Neural cell (in vitro differentiated cells): ENCODE measurements around the gene WNT7A. TPM values are rescaled to one million over a fixed set of nuclear protein-coding genes. Genes with fewer than 3 reads are reported as not detected.

Source experiments
- H2AFZ ChIP-seq: fragments of 200-600, 300-800 bp; sonication (generic), shearing (Covaris generic); 2 replicates; pipeline ENCODE4 v1.6.0; 2014; ENCODE audit warnings: low read depth, mild to moderate bottlenecking, antibody characterized with exemption, low read length, moderate library complexity
- H3F3A ChIP-seq: fragments of 200-600 bp; shearing (Covaris generic); 2 replicates; pipeline ENCODE4 v1.6.1; 2016; ENCODE audit warnings: mild to moderate bottlenecking, moderate library complexity, mixed read lengths, antibody characterized with exemption, low read length; ENCODE audit not compliant: insufficient read depth, poor library complexity, severe bottlenecking
- H3K27ac ChIP-seq: fragments of 200-600, 300-800 bp; sonication (generic), shearing (Covaris generic); 2 replicates; pipeline ENCODE4 v1.5.1; 2014; ENCODE audit warnings: mild to moderate bottlenecking, low read length, moderate library complexity
- H3K27me3 ChIP-seq: fragments of 300-800, 200-600 bp; sonication (generic), shearing (Covaris generic); 2 replicates; pipeline ENCODE4 v1.6.0; 2014; ENCODE audit warnings: mild to moderate bottlenecking, low read depth, low read length, moderate library complexity; ENCODE audit not compliant: insufficient read depth
- H3K36me3 ChIP-seq: fragments of 300-800, 200-600 bp; sonication (generic), shearing (Covaris generic); 2 replicates; pipeline ENCODE4 v1.5.1; 2014; ENCODE audit warnings: mild to moderate bottlenecking, antibody characterized with exemption, low read length, moderate library complexity; ENCODE audit not compliant: insufficient read depth
- H3K4me2 ChIP-seq: fragments of 300-800, 200-600 bp; sonication (generic), shearing (Covaris generic); 2 replicates; pipeline ENCODE4 v1.6.0; 2014; ENCODE audit warnings: mild to moderate bottlenecking, low read length
- H3K4me3 ChIP-seq: fragments of 300-800, 200-600 bp; sonication (generic), shearing (Covaris generic); 2 replicates; pipeline ENCODE4 v1.5.1; 2014; ENCODE audit warnings: mild to moderate bottlenecking, low read length, moderate library complexity
- H3K79me2 ChIP-seq: fragments of 200-600 bp; shearing (Covaris generic); replicated peaks from 2 replicates; pipeline ENCODE4 v1.6.0; 2014; ENCODE audit warnings: mild to moderate bottlenecking, low read length, moderate library complexity; ENCODE audit not compliant: insufficient read depth
- H3K9ac ChIP-seq: fragments of 300-800, 200-600 bp; sonication (generic), shearing (Covaris generic); 2 replicates; pipeline ENCODE4 v1.6.1; 2016; ENCODE audit warnings: mild to moderate bottlenecking, low read length, mixed read lengths
- H3K9me2 ChIP-seq: fragments of 200-600 bp; shearing (Covaris generic); 2 replicates; pipeline ENCODE4 v1.6.1; 2016; ENCODE audit warnings: mild to moderate bottlenecking, low read length, mixed read lengths; ENCODE audit not compliant: insufficient read depth
- H3K9me3 ChIP-seq: fragments of 200-600, 300-800 bp; sonication (generic), shearing (Covaris generic); 2 replicates; pipeline ENCODE4 v1.6.1; 2016; ENCODE audit warnings: mild to moderate bottlenecking, mixed run types, low read length, moderate library complexity, mixed read lengths
- H4K20me1 ChIP-seq: fragments of 200-600 bp; shearing (Covaris generic); 2 replicates; pipeline ENCODE4 v1.6.1; 2016; ENCODE audit warnings: mild to moderate bottlenecking, mixed run types; ENCODE audit not compliant: insufficient read depth
- CTCF ChIP-seq: fragments of 450-650 bp; IDR thresholded peaks from 2 replicates; pipeline ENCODE4 v1.5.1; 2014; ENCODE audit warnings: antibody characterized with exemption, mild to moderate bottlenecking, moderate library complexity; ENCODE audit not compliant: poor library complexity, severe bottlenecking
- EP300 ChIP-seq: fragments of 450-650 bp; conservative IDR thresholded peaks from 2 replicates; pipeline ENCODE4 v1.6.1; 2014; ENCODE audit warnings: antibody characterized with exemption, mild to moderate bottlenecking, moderate library complexity; ENCODE audit not compliant: poor library complexity, severe bottlenecking
- EZH2 ChIP-seq: fragments of 200-600, 300-800 bp; shearing (Covaris generic), sonication (generic); IDR thresholded peaks from 2 replicates; pipeline ENCODE4 v1.6.1; 2014; ENCODE audit warnings: antibody characterized with exemption, low read length, borderline replicate concordance, mild to moderate bottlenecking; ENCODE audit not compliant: insufficient read depth, poor library complexity, severe bottlenecking
- MXI1 ChIP-seq: fragments of 450-650 bp; conservative IDR thresholded peaks from 2 replicates; pipeline ENCODE4 v1.6.1; 2014; ENCODE audit warnings: antibody characterized with exemption, mild to moderate bottlenecking; ENCODE audit not compliant: poor library complexity, severe bottlenecking
- POLR2AphosphoS5 ChIP-seq: IDR thresholded peaks from 2 replicates; pipeline ENCODE4 v1.6.1; 2012
- RAD21 ChIP-seq: fragments of 450-650 bp; conservative IDR thresholded peaks from 2 replicates; pipeline ENCODE4 v1.6.1; 2014; ENCODE audit warnings: antibody characterized with exemption, mild to moderate bottlenecking, moderate library complexity
- REST ChIP-seq: IDR thresholded peaks from 2 replicates; pipeline ENCODE4 v1.6.1; 2012; ENCODE audit warnings: borderline replicate concordance
- SMC3 ChIP-seq: fragments of 450-650 bp; conservative IDR thresholded peaks from 2 replicates; pipeline ENCODE4 v1.6.1; 2014; ENCODE audit warnings: antibody characterized with exemption, mild to moderate bottlenecking, moderate library complexity; ENCODE audit not compliant: poor library complexity
- TAF1 ChIP-seq: IDR thresholded peaks from 2 replicates; pipeline ENCODE4 v1.6.1; 2012; ENCODE audit warnings: low read depth
- polyA plus RNA-seq: library from polyadenylated mRNA; depleted of rRNA; stranded (reverse); fragments of >200 nt; gene quantifications from 2 replicates; pipeline ENCODE4 v1.2.3, GENCODE V29; 2014

The WNT7A gene
- polyA plus RNA-seq, 1 donor from 2014 or later = 13.3 TPM

- Histone ChIP-seq H3K9ac (no peak overlapping the region), H3K36me3 (no peaks in the 10 kb centered on the region), H4K20me1 (no peaks in the 10 kb centered on the region), H3K79me2 (no peaks in the 10 kb centered on the region), H3K27ac (no peak overlapping the region), H3K9me3 (no peaks in the 10 kb centered on the region), H3K4me2 (no peak overlapping the region), H3K4me3 (no peak overlapping the region), H3K27me3 (no peaks in the 10 kb centered on the region), H2AFZ (no peak overlapping the region), H3F3A (no peaks in the 10 kb centered on the region), H3K9me2 (no peaks in the 10 kb centered on the region)
- TF ChIP-seq RAD21 = no peak
- TF ChIP-seq EP300 = no peak
- no peak for TF ChIP-seq EZH2
- no peak for TF ChIP-seq REST
- TF ChIP-seq SMC3 = no peak
- TF ChIP-seq CTCF = no peak
- no peak for TF ChIP-seq POLR2AphosphoS5
- no peak for TF ChIP-seq MXI1
- TF ChIP-seq TAF1 = no peak
Measured at GRCh38 chr3:13770170-13771169, 109.4 kb downstream of the WNT7A start.

- no peak overlapping the region for H3K9ac ChIP-seq
Measured at GRCh38 chr3:13769422-13769821, 110.4 kb downstream of the WNT7A start.

More at GRCh38 chr3:13769422-13769821, 110.4 kb downstream of the WNT7A start:
- no peaks in the 10 kb centered on the region for H3K9me3 ChIP-seq
- no peak overlapping the region for H2AFZ ChIP-seq
- no peaks in the 10 kb centered on the region for H3K9me2 ChIP-seq
- no peak overlapping the region for H3K4me3 ChIP-seq
- no peaks in the 10 kb centered on the region for H4K20me1 ChIP-seq
- no peaks in the 10 kb centered on the region for H3K36me3 ChIP-seq
- H3K79me2 ChIP-seq = no peaks in the 10 kb centered on the region
- H3F3A ChIP-seq = no peaks in the 10 kb centered on the region
- TF ChIP-seq REST (no peak), CTCF (no peak), SMC3 (no peak), RAD21 (no peak), EZH2 (no peak), MXI1 (no peak), POLR2AphosphoS5 (no peak), EP300 (no peak), TAF1 (no peak)
- no peaks in the 10 kb centered on the region for H3K27me3 ChIP-seq
- H3K4me2 ChIP-seq = no peak overlapping the region
- H3K27ac ChIP-seq = no peak overlapping the region
